Activated T-helper 2 cell treated with anti-CD3 and anti-CD28 coated beads, Interferon-gamma antibody, Interleukin-2, Interleukin-4, amounts not matched to agents 10 μg/mL and 5 μg/mL and 100 μg/mL, durations not matched to agents 14 hours and 24 hours and 36 hours (primary cell): Measurements from ENCODE around the gene ABHD3. TPM values are rescaled to one million over a fixed set of nuclear protein-coding genes. Genes with fewer than 3 reads are reported as not detected.
"Not testable (repeated sequence)": the region's sequence is repeated elsewhere in the genome, so short reads cannot be mapped to it uniquely, and the experiment has no call there.

ENCODE experiments used
- DNase-seq: peaks from one replicate; pipeline ENCODE4 v3.0.0; 2021; ENCODE audit warnings: low spot score
- H3K27ac Mint-ChIP-seq: one replicate; pipeline ENCODE4 v1.8.0; 2021; ENCODE audit warnings: mixed read lengths
- H3K27me3 Mint-ChIP-seq: one replicate; pipeline ENCODE4 v1.8.0; 2021; ENCODE audit warnings: low read depth, mixed read lengths
- H3K36me3 Mint-ChIP-seq: one replicate; pipeline ENCODE4 v1.8.0; 2021; ENCODE audit warnings: low read depth, mixed read lengths
- H3K4me1 Mint-ChIP-seq: one replicate; pipeline ENCODE4 v1.8.0; 2021; ENCODE audit warnings: low read depth, mixed read lengths
- H3K4me3 Mint-ChIP-seq: one replicate; pipeline ENCODE4 v1.8.0; 2021; ENCODE audit warnings: low read depth, mild to moderate bottlenecking, moderate library complexity, mixed read lengths
- H3K9me3 Mint-ChIP-seq: one replicate; pipeline ENCODE4 v1.8.0; 2021; ENCODE audit warnings: mixed read lengths
- intact Hi-C: fragments of 100-400 bp; cut with micrococcal nuclease; formaldehyde crosslinking; loops from one replicate; pipeline ENCODE4 v1.15.1; 2023
- total RNA-seq: library from RNA; stranded (reverse); gene quantifications from 2 replicates; pipeline ENCODE4 v1.2.3, GENCODE V29; 2022

The ABHD3 gene
- total RNA-seq, 1 donor from 2014 or later = 31.2 TPM

GRCh38 chr18:21736926-21737325 lies 32.4 kb upstream of the ABHD3 start:
- peaks cover 16% of the 10 kb centered on the region for H3K36me3 Mint-ChIP-seq
- H3K4me1 Mint-ChIP-seq = peaks cover 11% of the 10 kb centered on the region
- H3K27ac Mint-ChIP-seq, H3K27me3 Mint-ChIP-seq, intact Hi-C loops, DNase-seq, H3K4me3 Mint-ChIP-seq: not testable (repeated sequence)
- H3K9me3 Mint-ChIP-seq = peaks cover 31% of the 10 kb centered on the region

DNA sequence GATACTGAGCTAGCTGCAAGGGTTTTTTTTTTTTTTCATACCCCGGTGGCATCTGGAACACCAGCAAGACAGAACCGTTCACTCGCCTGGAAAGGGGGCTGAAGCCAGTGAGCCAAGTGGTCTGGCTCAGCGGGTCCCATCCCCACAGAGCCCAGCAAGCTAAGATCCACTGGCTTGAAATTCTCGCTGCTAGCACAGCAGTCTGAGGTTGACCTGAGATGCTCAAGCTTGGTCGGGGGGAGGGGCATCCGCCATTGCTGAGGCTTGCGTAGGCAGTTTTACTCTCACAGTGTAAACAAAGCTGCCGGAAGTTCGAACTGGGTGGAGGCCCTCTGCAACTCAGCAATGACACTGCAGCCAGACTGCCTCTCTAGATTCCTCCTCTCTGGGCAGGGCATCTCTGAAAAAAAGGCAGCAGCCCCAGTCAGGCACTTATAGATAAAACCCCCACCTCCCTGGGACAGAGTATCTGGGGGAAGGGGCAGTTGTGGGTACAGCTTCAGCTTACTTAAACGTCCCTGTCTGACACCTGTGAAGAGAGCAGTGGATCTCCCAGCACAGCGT lies 31.0 kb upstream of the ABHD3 start:
- Mint-ChIP-seq H3K27me3 (no peaks in the 10 kb centered on the region), H3K27ac (no peak overlapping the region), H3K36me3 (peaks cover 16% of the 10 kb centered on the region), H3K4me3 (no peak overlapping the region), H3K4me1 (peaks cover 11% of the 10 kb centered on the region), H3K9me3 (peaks cover 31% of the 10 kb centered on the region)
- intact Hi-C loops = no loop called here
- no peak for DNase-seq

DNA sequence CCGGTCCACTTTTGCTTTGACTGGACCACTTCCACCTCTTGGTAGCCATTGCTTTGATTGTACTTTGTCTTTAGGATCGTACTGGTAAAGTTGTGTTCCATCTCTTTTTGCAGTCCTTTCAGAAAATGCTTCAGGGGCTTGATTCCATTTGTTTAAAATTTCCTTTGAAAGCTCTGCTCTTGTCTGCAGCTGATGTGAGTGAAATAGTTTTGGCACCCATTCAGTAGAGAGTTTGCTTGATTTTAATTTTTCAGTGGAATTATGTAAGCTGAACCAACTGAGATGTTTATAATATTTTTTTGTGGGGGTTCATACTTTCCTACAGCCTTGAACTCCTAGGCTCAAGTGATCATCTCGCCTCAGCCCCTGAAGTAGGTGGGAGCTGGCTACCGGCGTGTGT lies 28.4 kb upstream of the ABHD3 start:
- no peak overlapping the region for H3K4me3 Mint-ChIP-seq
- H3K36me3 Mint-ChIP-seq = peaks cover 16% of the 10 kb centered on the region
- H3K4me1 Mint-ChIP-seq = peaks cover 2% of the 10 kb centered on the region
- no peak overlapping the region for H3K27ac Mint-ChIP-seq
- H3K27me3 Mint-ChIP-seq = no peaks in the 10 kb centered on the region
- intact Hi-C loops = no loop called here
- DNase-seq = no peak
- peaks cover 28% of the 10 kb centered on the region for H3K9me3 Mint-ChIP-seq

DNA sequence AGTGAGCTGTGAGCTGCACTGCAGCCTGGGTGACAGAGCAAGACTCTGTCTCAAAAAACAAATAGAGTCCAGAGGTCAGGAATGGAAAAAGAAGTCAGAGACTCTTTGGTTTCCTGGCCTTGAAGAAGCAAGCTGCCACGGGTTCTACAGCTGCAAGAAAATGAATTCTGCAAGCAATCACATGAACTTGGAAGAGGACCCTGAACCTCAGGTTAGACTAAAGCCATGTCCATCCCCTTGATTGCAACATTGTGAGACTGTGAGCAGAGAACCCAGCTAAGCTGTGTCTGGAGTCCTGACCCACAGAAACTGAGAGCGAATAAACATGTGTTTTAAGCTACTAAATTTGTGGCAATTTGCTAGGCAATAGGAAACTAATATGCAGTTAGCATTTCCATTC lies 23.1 kb upstream of the ABHD3 start:
- Mint-ChIP-seq H3K27me3 (no peaks in the 10 kb centered on the region), H3K4me3 (no peak overlapping the region), H3K27ac (no peak overlapping the region), H3K36me3 (no peaks in the 10 kb centered on the region), H3K4me1 (no peaks in the 10 kb centered on the region), H3K9me3 (no peaks in the 10 kb centered on the region)
- intact Hi-C loops = no loop called here
- no peak for DNase-seq

GRCh38 chr18:21725201-21725600 lies 20.6 kb upstream of the ABHD3 start:
- no peak overlapping the region for H3K4me3 Mint-ChIP-seq
- no peaks in the 10 kb centered on the region for H3K27me3 Mint-ChIP-seq
- no peak overlapping the region for H3K27ac Mint-ChIP-seq
- no peak for DNase-seq
- intact Hi-C loops = no loop called here
- no peaks in the 10 kb centered on the region for H3K36me3 Mint-ChIP-seq
- no peaks in the 10 kb centered on the region for H3K9me3 Mint-ChIP-seq
- H3K4me1 Mint-ChIP-seq = no peaks in the 10 kb centered on the region

DNA sequence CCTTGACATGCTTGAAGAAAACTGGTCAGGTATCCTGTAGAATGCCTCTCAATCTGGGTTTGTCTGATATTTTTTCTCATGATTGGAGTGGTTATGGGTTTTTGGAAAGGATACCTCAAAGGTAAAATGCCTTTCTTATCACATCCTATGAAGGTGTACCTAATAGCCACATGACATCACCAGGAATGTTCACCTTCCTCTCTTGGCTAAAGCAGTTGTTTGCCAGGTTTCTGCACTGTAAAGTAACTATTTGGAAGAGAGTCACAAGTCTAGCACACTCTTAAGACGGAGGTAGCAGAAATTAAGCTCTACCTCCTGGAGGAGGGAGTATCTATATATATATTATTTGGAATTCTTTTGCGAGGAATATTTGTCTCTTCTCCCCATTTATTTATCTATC lies 18.1 kb upstream of the ABHD3 start:
- H3K27ac Mint-ChIP-seq = no peak overlapping the region
- no peak for DNase-seq
- no peaks in the 10 kb centered on the region for H3K36me3 Mint-ChIP-seq
- intact Hi-C loops = no loop called here
- H3K9me3 Mint-ChIP-seq = peaks cover 1% of the 10 kb centered on the region
- H3K4me1 Mint-ChIP-seq = no peaks in the 10 kb centered on the region
- H3K27me3 Mint-ChIP-seq = no peaks in the 10 kb centered on the region
- H3K4me3 Mint-ChIP-seq = no peak overlapping the region

DNA sequence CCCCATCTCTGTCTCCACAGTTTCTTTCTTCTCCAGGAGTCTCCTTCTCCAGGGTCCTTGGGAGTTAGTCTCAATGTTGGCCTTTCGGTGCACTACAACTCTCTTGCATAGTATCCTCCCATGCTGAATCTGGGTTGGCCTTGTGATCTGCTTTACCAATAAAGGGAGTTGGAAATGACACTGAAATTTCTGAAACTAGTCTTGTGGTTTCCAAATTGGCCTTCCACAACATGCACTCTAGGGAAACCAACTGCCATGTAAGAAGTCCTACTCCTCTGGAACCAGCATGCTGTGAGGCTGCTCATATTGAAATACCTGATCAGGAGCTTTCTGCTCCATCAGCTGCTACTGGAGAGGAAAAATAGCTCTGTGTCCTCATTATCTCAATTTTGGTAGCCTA lies 9.9 kb upstream of the ABHD3 start:
- H3K36me3 Mint-ChIP-seq = peaks cover 9% of the 10 kb centered on the region

DNA sequence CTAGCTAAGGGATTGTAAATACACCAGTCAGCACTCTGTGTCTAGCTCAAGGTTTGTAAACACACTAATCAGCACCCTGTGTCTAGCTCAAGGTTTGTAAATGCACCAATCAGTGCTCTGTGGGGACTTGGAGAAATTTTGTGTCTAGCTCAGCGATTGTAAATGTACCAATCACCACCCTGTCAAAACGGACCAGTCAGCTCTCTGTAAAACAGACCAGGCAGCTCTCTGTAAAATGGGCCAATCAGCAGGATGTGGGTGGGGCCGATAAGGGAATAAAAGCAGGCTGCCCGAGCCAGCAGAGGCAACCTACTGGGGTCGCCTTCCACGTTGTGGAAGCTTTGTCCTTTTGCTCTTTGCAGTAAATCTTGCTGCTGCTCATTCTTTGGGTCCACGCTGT lies 2.6 kb upstream of the ABHD3 start:
- not testable (repeated sequence) for DNase-seq, H3K27me3 Mint-ChIP-seq

More for the DNA sequence above, 9.9 kb upstream of the ABHD3 start:
- Mint-ChIP-seq H3K27ac (no peak overlapping the region), H3K9me3 (peaks cover 23% of the 10 kb centered on the region), H3K27me3 (peaks cover 2% of the 10 kb centered on the region), H3K4me3 (no peak overlapping the region), H3K4me1 (peaks cover 12% of the 10 kb centered on the region)
- intact Hi-C loops = no loop called here
- DNase-seq = no peak

GRCh38 chr18:21706386-21706865 lies 1.9 kb upstream of the ABHD3 start:
- H3K9me3 Mint-ChIP-seq = no peaks in the 10 kb centered on the region
- DNase-seq = no peak
- H3K4me1 Mint-ChIP-seq = peaks cover 21% of the 10 kb centered on the region
- intact Hi-C loops = no loop called here
- H3K27ac Mint-ChIP-seq = no peak overlapping the region
- H3K36me3 Mint-ChIP-seq = peaks cover 15% of the 10 kb centered on the region
- H3K27me3 Mint-ChIP-seq = no peaks in the 10 kb centered on the region
- H3K4me3 Mint-ChIP-seq = no peak overlapping the region

More for the DNA sequence above, 2.6 kb upstream of the ABHD3 start:
- H3K4me3 Mint-ChIP-seq, H3K9me3 Mint-ChIP-seq, intact Hi-C loops, H3K27ac Mint-ChIP-seq: not testable (repeated sequence)
- H3K36me3 Mint-ChIP-seq = peaks cover 12% of the 10 kb centered on the region
- H3K4me1 Mint-ChIP-seq = peaks cover 21% of the 10 kb centered on the region

DNA sequence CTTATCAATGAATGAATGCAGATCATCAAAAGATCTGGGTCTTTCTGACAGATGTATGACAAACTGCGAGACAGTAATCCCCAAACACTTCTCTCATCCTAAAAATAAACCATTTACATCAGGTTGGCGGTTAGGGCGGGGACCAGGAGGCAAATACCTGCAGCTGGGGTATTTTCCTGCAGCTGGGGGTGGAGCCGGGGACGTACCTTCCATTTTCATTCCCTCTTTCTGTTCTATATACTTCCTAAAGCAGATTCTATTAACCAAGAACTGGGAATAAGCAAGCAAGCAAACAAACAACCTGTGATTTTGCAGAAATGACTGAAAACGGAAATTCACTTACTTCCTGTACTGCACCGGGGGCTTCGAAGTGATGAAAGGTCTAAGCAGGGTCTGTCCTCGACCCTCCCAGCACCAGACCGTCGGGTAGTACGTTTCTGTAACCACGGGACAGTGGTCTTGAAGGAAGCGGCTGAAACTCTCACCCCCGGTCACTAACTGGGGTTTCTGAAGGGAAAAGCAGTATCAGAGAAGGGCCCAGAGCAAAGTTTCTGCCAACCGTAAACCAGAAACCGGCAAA lies 1.2 kb downstream of the ABHD3 start:
- Mint-ChIP-seq H3K27me3 (no peaks in the 10 kb centered on the region), H3K4me1 (peaks cover 15% of the 10 kb centered on the region), H3K36me3 (peaks cover 33% of the 10 kb centered on the region), H3K27ac (peak overlapping the region; percentile 89), H3K4me3 (peak overlapping the region; percentile 96), H3K9me3 (no peaks in the 10 kb centered on the region)
- no peak for DNase-seq
- intact Hi-C loops = loop anchor here (2.0 kb wide), 1 partner anchor 21 kb away; no protein-coding TSS in a partner anchor

GRCh38 chr18:21702602-21703001 lies 2.0 kb downstream of the ABHD3 start:
- no peak for DNase-seq
- Mint-ChIP-seq H3K27me3 (no peaks in the 10 kb centered on the region), H3K4me1 (peaks cover 15% of the 10 kb centered on the region), H3K27ac (no peak overlapping the region), H3K36me3 (peaks cover 39% of the 10 kb centered on the region), H3K9me3 (no peaks in the 10 kb centered on the region), H3K4me3 (peak overlapping the region; percentile 96)
- intact Hi-C loops = loop anchor here (2.0 kb wide), 1 partner anchor 20 kb away; no protein-coding TSS in a partner anchor

- intact Hi-C loops = loop anchor here (2.0 kb wide), 1 partner anchor 19 kb away; no protein-coding TSS in a partner anchor
These were observed 3.0 kb downstream of the ABHD3 start for GRCh38 chr18:21701621-21702020.

GRCh38 chr18:21700528-21701075 lies 4.0 kb downstream of the ABHD3 start:
- Mint-ChIP-seq H3K36me3 (peaks cover 42% of the 10 kb centered on the region), H3K4me1 (peaks cover 15% of the 10 kb centered on the region), H3K27me3 (no peaks in the 10 kb centered on the region), H3K9me3 (no peaks in the 10 kb centered on the region), H3K27ac (no peak overlapping the region), H3K4me3 (no peak overlapping the region)
- no peak for DNase-seq
- intact Hi-C loops = no loop called here

More at GRCh38 chr18:21701621-21702020, 3.0 kb downstream of the ABHD3 start:
- no peak overlapping the region for H3K27ac Mint-ChIP-seq
- peaks cover 15% of the 10 kb centered on the region for H3K4me1 Mint-ChIP-seq
- H3K4me3 Mint-ChIP-seq = no peak overlapping the region
- H3K36me3 Mint-ChIP-seq = peaks cover 40% of the 10 kb centered on the region
- DNase-seq = no peak
- H3K9me3 Mint-ChIP-seq = no peaks in the 10 kb centered on the region
- H3K27me3 Mint-ChIP-seq = no peaks in the 10 kb centered on the region
